ENCODE measurements around the gene SLC2A10. TPM values are rescaled to one million over a fixed set of nuclear protein-coding genes. Genes with fewer than 3 reads are reported as not detected.
A peak's percentile ranks its signal among the peaks of the same experiment; 100 is the strongest.

The SLC2A10 gene
- total and polyA plus RNA-seq, 2 experiments from 2014 or later: 4.9 to 14.6 TPM

DNA sequence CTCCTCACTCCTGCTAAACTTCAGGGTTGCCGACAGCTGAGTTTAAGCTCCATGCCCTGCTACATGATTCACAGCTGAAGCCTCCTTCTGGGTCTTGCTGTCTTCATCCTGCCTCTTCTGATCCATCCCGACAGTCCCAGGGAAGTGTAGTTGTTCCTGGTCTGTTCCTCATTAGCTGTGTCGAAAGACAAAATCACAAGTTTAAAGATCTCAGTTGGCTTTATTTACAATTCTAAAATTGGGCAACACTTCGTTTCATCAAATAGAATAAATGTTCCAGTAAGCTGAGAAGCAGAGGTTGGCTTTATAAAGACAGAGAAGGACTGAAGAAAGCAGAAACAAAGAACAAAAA, 4.1 kb upstream of the SLC2A10 start:
- H3K9me2 ChIP-seq (ENCODE audit: insufficient read depth): no peaks in the 10 kb centered on the region
- Mint-ChIP-seq H3K27me3 (ENCODE audit: insufficient read depth, low read depth, poor library complexity) (peaks cover 15% of the 10 kb centered on the region), H3K4me3 (no peak overlapping the region), H3K27ac (peak overlapping the region; percentile 50; the same call in 1 of the 2 replicates), H3K4me1 (peaks cover 36% of the 10 kb centered on the region), H3K36me3 (ENCODE audit: low read depth) (peaks cover 6% of the 10 kb centered on the region), H3K9me3 (peaks cover 26% of the 10 kb centered on the region)
- H3K27ac ChIP-seq (ENCODE audit: low read depth): no peak overlapping the region
- TF ChIP-seq, protein P1, sequence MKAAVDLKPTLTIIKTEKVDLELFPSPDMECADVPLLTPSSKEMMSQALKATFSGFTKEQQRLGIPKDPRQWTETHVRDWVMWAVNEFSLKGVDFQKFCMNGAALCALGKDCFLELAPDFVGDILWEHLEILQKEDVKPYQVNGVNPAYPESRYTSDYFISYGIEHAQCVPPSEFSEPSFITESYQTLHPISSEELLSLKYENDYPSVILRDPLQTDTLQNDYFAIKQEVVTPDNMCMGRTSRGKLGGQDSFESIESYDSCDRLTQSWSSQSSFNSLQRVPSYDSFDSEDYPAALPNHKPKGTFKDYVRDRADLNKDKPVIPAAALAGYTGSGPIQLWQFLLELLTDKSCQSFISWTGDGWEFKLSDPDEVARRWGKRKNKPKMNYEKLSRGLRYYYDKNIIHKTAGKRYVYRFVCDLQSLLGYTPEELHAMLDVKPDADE (IDR thresholded peaks at IDR 0.05): no peak
- TF ChIP-seq STAT1 (IDR thresholded peaks at IDR 0.05; ENCODE audit: unreplicated experiment): no peak
- TF ChIP-seq, protein P2, sequence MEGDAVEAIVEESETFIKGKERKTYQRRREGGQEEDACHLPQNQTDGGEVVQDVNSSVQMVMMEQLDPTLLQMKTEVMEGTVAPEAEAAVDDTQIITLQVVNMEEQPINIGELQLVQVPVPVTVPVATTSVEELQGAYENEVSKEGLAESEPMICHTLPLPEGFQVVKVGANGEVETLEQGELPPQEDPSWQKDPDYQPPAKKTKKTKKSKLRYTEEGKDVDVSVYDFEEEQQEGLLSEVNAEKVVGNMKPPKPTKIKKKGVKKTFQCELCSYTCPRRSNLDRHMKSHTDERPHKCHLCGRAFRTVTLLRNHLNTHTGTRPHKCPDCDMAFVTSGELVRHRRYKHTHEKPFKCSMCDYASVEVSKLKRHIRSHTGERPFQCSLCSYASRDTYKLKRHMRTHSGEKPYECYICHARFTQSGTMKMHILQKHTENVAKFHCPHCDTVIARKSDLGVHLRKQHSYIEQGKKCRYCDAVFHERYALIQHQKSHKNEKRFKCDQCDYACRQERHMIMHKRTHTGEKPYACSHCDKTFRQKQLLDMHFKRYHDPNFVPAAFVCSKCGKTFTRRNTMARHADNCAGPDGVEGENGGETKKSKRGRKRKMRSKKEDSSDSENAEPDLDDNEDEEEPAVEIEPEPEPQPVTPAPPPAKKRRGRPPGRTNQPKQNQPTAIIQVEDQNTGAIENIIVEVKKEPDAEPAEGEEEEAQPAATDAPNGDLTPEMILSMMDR (conservative IDR thresholded peaks at IDR 0.05; ENCODE audit: low read depth in 2 of 2): no peak
- TF ChIP-seq NANOG (IDR thresholded peaks at IDR 0.05; ENCODE audit: borderline replicate concordance): no peak
- TF ChIP-seq ZNF331 (CRISPR knock-in tag; IDR thresholded peaks at IDR 0.05; ENCODE audit: low read depth): no peak
- TF ChIP-seq EZH2phosphoT487 (IDR thresholded peaks at IDR 0.05; ENCODE audit: unreplicated experiment): no peak
- no peak for TF ChIP-seq JUNB (IDR thresholded peaks at IDR 0.05; ENCODE audit: unreplicated experiment)
- TF ChIP-seq EZH2 (IDR thresholded peaks at IDR 0.05; ENCODE audit: low read depth, unreplicated experiment): no peak
- TF ChIP-seq CREB1 (CRISPR knock-in tag; IDR thresholded peaks at IDR 0.05; ENCODE audit: low read depth): no peak
- peaks cover 9% of the 10 kb centered on the region; the same call in 1 of the 2 replicates for H3F3A ChIP-seq (replicated peaks; ENCODE audit: low read depth)
- H3K79me2 ChIP-seq (replicated peaks; ENCODE audit: insufficient read depth): no peaks in the 10 kb centered on the region
- 0 out of 2 replicates have a peak, but pooled peaks cover 5% of the 10 kb centered on the region for H3K36me3 ChIP-seq (ENCODE audit: insufficient read depth)
- ATAC-seq: no peak
- H3K4me1 ChIP-seq (ENCODE audit: insufficient read depth): peaks cover 32% of the 10 kb centered on the region
- no peak for DNase-seq (ENCODE audit: low spot score)
- H3K4me2 ChIP-seq: no peak overlapping the region
- H3K4me3 ChIP-seq: no peak overlapping the region
- H2AFZ ChIP-seq: peak overlapping the region; percentile 3
- no peaks in the 10 kb centered on the region for H4K20me1 ChIP-seq (replicated peaks; ENCODE audit: insufficient read depth)
- no peaks in the 10 kb centered on the region for H3K27me3 ChIP-seq (ENCODE audit: insufficient read depth)

DNA sequence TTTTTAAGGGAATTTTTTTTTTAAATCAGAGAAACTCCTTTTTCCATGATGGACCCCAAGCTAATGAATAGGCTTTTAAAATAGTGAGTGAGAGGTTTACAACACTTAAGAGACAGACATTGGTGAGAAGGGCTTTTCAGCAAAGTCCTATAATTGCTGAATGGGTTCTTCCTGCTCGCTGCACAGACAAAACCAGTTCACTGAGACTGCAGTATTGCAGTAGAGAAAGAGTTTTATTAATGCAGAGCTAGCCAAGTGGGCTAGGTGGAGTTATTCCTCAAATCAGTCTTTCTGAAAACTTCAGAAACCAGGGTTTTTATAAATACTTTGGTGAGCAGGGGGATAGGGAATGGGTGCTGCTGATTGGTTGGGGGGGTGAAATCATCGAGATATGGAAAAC, 3.2 kb upstream of the SLC2A10 start:
- Histone ChIP-seq H3K4me3 (no peak overlapping the region), H3K4me2 (no peak overlapping the region), H3K27me3 (ENCODE audit: insufficient read depth) (no peaks in the 10 kb centered on the region), H3K36me3 (ENCODE audit: insufficient read depth) (0 out of 2 replicates have a peak, but pooled peaks cover 5% of the 10 kb centered on the region), H3K9me2 (ENCODE audit: insufficient read depth) (no peaks in the 10 kb centered on the region), H3K79me2 (replicated peaks; ENCODE audit: insufficient read depth) (no peaks in the 10 kb centered on the region), H3K4me1 (ENCODE audit: insufficient read depth) (peaks cover 33% of the 10 kb centered on the region), H3K27ac (ENCODE audit: low read depth) (no peak overlapping the region), H2AFZ (no peak overlapping the region), H3F3A (replicated peaks; ENCODE audit: low read depth) (peaks cover 12% of the 10 kb centered on the region; the same call in 1 of the 2 replicates), H4K20me1 (replicated peaks; ENCODE audit: insufficient read depth) (no peaks in the 10 kb centered on the region)
- Mint-ChIP-seq H3K27ac (no peak overlapping the region), H3K27me3 (ENCODE audit: insufficient read depth, low read depth, poor library complexity) (peaks cover 16% of the 10 kb centered on the region), H3K36me3 (ENCODE audit: low read depth) (peaks cover 6% of the 10 kb centered on the region; the same call in 2 of the 3 replicates), H3K4me1 (peaks cover 36% of the 10 kb centered on the region), H3K4me3 (no peak overlapping the region), H3K9me3 (peaks cover 26% of the 10 kb centered on the region)
- DNase-seq (ENCODE audit: low spot score) (no peak), ATAC-seq (no peak)
- no peak for TF ChIP-seq ZNF331 (CRISPR knock-in tag; IDR thresholded peaks at IDR 0.05; ENCODE audit: low read depth)
- TF ChIP-seq, protein P2 (conservative IDR thresholded peaks at IDR 0.05; ENCODE audit: low read depth in 2 of 2): no peak
- no peak for TF ChIP-seq JUNB (IDR thresholded peaks at IDR 0.05; ENCODE audit: unreplicated experiment)
- TF ChIP-seq, protein P3, sequence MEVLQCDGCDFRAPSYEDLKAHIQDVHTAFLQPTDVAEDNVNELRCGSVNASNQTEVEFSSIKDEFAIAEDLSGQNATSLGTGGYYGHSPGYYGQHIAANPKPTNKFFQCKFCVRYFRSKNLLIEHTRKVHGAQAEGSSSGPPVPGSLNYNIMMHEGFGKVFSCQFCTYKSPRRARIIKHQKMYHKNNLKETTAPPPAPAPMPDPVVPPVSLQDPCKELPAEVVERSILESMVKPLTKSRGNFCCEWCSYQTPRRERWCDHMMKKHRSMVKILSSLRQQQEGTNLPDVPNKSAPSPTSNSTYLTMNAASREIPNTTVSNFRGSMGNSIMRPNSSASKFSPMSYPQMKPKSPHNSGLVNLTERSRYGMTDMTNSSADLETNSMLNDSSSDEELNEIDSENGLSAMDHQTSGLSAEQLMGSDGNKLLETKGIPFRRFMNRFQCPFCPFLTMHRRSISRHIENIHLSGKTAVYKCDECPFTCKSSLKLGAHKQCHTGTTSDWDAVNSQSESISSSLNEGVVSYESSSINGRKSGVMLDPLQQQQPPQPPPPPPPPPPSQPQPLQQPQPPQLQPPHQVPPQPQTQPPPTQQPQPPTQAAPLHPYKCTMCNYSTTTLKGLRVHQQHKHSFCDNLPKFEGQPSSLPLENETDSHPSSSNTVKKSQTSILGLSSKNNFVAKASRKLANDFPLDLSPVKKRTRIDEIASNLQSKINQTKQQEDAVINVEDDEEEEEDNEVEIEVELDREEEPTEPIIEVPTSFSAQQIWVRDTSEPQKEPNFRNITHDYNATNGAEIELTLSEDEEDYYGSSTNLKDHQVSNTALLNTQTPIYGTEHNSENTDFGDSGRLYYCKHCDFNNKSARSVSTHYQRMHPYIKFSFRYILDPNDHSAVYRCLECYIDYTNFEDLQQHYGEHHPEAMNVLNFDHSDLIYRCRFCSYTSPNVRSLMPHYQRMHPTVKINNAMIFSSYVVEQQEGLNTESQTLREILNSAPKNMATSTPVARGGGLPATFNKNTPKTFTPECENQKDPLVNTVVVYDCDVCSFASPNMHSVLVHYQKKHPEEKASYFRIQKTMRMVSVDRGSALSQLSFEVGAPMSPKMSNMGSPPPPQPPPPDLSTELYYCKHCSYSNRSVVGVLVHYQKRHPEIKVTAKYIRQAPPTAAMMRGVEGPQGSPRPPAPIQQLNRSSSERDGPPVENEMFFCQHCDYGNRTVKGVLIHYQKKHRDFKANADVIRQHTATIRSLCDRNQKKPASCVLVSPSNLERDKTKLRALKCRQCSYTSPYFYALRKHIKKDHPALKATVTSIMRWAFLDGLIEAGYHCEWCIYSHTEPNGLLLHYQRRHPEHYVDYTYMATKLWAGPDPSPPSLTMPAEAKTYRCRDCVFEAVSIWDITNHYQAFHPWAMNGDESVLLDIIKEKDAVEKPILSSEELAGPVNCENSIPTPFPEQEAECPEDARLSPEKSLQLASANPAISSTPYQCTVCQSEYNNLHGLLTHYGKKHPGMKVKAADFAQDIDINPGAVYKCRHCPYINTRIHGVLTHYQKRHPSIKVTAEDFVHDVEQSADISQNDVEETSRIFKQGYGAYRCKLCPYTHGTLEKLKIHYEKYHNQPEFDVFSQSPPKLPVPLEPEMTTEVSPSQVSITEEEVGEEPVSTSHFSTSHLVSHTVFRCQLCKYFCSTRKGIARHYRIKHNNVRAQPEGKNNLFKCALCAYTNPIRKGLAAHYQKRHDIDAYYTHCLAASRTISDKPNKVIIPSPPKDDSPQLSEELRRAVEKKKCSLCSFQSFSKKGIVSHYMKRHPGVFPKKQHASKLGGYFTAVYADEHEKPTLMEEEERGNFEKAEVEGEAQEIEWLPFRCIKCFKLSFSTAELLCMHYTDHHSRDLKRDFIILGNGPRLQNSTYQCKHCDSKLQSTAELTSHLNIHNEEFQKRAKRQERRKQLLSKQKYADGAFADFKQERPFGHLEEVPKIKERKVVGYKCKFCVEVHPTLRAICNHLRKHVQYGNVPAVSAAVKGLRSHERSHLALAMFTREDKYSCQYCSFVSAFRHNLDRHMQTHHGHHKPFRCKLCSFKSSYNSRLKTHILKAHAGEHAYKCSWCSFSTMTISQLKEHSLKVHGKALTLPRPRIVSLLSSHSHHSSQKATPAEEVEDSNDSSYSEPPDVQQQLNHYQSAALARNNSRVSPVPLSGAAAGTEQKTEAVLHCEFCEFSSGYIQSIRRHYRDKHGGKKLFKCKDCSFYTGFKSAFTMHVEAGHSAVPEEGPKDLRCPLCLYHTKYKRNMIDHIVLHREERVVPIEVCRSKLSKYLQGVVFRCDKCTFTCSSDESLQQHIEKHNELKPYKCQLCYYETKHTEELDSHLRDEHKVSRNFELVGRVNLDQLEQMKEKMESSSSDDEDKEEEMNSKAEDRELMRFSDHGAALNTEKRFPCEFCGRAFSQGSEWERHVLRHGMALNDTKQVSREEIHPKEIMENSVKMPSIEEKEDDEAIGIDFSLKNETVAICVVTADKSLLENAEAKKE (CRISPR knock-in tag; IDR thresholded peaks at IDR 0.05): no peak
- TF ChIP-seq EZH2 (IDR thresholded peaks at IDR 0.05; ENCODE audit: low read depth, unreplicated experiment): no peak
- TF ChIP-seq CREB1 (CRISPR knock-in tag; IDR thresholded peaks at IDR 0.05; ENCODE audit: low read depth): no peak

Measured in GM23338 (cell line).